Upper lobe of left lung (tissue), 6 donors: ENCODE measurements around the gene ATP6V1B1. TPM values are rescaled to one million over a fixed set of nuclear protein-coding genes. Genes with fewer than 3 reads are reported as not detected.

Experiments used
- ATAC-seq, 2 donors: fragments of 200-7000 bp; cut with Tn5 transposase; one replicate each; pipeline ENCODE4 v1.9.1; 2022; ENCODE audit warnings: mild to moderate bottlenecking in 2 of 2, moderate library complexity in 2 of 2; ENCODE audit not compliant: low FRiP score in 2 of 2
- DNase-seq, 2 donors: peaks; one replicate each; pipeline ENCODE4 v3.0.0-alpha.2; 2019 to 2020
- H3K27ac ChIP-seq, 4 donors: fragments of 200-600 bp; sonication (generic); one replicate each; pipeline ENCODE4 v1.5.1; 2016 to 2019
- H3K27me3 ChIP-seq, 4 donors: fragments of 200-600 bp; sonication (generic); one replicate each; pipeline ENCODE4 v1.5.1; 2017 to 2019
- H3K36me3 ChIP-seq, 4 donors: fragments of 200-600 bp; sonication (generic); one replicate each; pipeline ENCODE4 v1.5.1; 2016 to 2019
- H3K4me1 ChIP-seq, 4 donors: fragments of 200-600 bp; sonication (generic); one replicate each; pipeline ENCODE4 v1.5.1; 2018 to 2019
- H3K4me3 ChIP-seq, 4 donors: fragments of 200-600 bp; sonication (generic); one replicate each; pipeline ENCODE4 v1.5.1; 2017 to 2019; ENCODE audit warnings: mild to moderate bottlenecking in 2 of 4, moderate library complexity in 1 of 4
- H3K9me3 ChIP-seq, 4 donors: fragments of 200-600 bp; sonication (generic); one replicate each; pipeline ENCODE4 v1.5.1; 2018 to 2019
- CTCF ChIP-seq, 6 experiments: fragments of 450-650 bp in 4 of 6; fragments of 200-600 bp in 2 of 6; sonication (generic) in 2 of 6; IDR thresholded peaks; one replicate each; pipeline ENCODE4 v1.5.1; 2016 to 2019; ENCODE audit warnings: antibody characterized with exemption in 6 of 6
- EP300 ChIP-seq, 4 donors: sonication (generic); formaldehyde crosslinking; IDR thresholded peaks; one replicate each; pipeline ENCODE4 v1.5.1; 2017; ENCODE audit warnings: antibody characterized with exemption in 4 of 4, control low read depth in 2 of 4
- POLR2A ChIP-seq, 4 donors: fragments of 450-650 bp; IDR thresholded peaks; one replicate each; pipeline ENCODE4 v1.5.1; 2016 to 2017; ENCODE audit warnings: antibody characterized with exemption in 4 of 4, mild to moderate bottlenecking in 2 of 4
- POLR2AphosphoS5 ChIP-seq, 2 donors: sonication (generic); formaldehyde crosslinking; IDR thresholded peaks; one replicate each; pipeline ENCODE4 v1.5.1; 2017; ENCODE audit warnings: antibody characterized with exemption in 2 of 2
- WGBS, 2 donors: methylation state at CpG; one replicate each; pipeline ENCODE4 v1.1.5; 2017 to 2018; 5-methylcytosine and 5-hydroxymethylcytosine counted together
- total RNA-seq, 6 donors: library from RNA; depleted of rRNA in 4 of 6; stranded (reverse); fragments of >200 nt in 4 of 6; gene quantifications; one replicate each; pipeline versions ENCODE4 v1.1.0 to v1.2.1, GENCODE V29; 2016 to 2021
- donor health status: DM: no; HTN: no; CAD: no; lungs with moderate emphysema.
- donor health status: DM: no; HTN: yes; CAD: no; lungs with severe emphysema.

ATP6V1B1 gene
- total RNA-seq, 6 donors from 2014 or later = 1.6 to 23.0 (median 3.2) TPM; not detected in 1

GRCh38 chr2:70927641-70928040, 8.1 kb upstream of the ATP6V1B1 start:
- no peak for ATAC-seq
- TF ChIP-seq CTCF (IDR thresholded peaks at IDR 0.05) (no peak), POLR2A (IDR thresholded peaks at IDR 0.05) (no peak), EP300 (IDR thresholded peaks at IDR 0.05) (no peak), POLR2AphosphoS5 (IDR thresholded peaks at IDR 0.05) (no peak)
- no peak overlapping the region for H3K27ac ChIP-seq
- H3K9me3 ChIP-seq = no peaks in the 10 kb centered on the region
- H3K4me3 ChIP-seq = no peak overlapping the region
- 81 to 84% methylated on average over 9 of the region's 9 CpGs for WGBS, 2 donors
- DNase-seq = peak in 1 of 2 donors; percentile 46
- H3K4me1 ChIP-seq = no peaks in the 10 kb centered on the region
- no peaks in the 10 kb centered on the region for H3K36me3 ChIP-seq
- no peaks in the 10 kb centered on the region for H3K27me3 ChIP-seq

GRCh38 chr2:70928366-70928765, 7.3 kb upstream of the ATP6V1B1 start:
- H3K4me1 ChIP-seq = no peaks in the 10 kb centered on the region
- TF ChIP-seq CTCF (IDR thresholded peaks at IDR 0.05) (no peak), EP300 (IDR thresholded peaks at IDR 0.05) (no peak), POLR2AphosphoS5 (IDR thresholded peaks at IDR 0.05) (no peak), POLR2A (IDR thresholded peaks at IDR 0.05) (no peak)
- 81 to 89% methylated on average over 5 of the region's 5 CpGs for WGBS, 2 donors
- no peaks in the 10 kb centered on the region for H3K9me3 ChIP-seq
- ATAC-seq (no peak), DNase-seq (no peak)
- H3K27ac ChIP-seq = no peak overlapping the region
- no peaks in the 10 kb centered on the region for H3K27me3 ChIP-seq
- H3K36me3 ChIP-seq = no peaks in the 10 kb centered on the region
- no peak overlapping the region for H3K4me3 ChIP-seq

DNA sequence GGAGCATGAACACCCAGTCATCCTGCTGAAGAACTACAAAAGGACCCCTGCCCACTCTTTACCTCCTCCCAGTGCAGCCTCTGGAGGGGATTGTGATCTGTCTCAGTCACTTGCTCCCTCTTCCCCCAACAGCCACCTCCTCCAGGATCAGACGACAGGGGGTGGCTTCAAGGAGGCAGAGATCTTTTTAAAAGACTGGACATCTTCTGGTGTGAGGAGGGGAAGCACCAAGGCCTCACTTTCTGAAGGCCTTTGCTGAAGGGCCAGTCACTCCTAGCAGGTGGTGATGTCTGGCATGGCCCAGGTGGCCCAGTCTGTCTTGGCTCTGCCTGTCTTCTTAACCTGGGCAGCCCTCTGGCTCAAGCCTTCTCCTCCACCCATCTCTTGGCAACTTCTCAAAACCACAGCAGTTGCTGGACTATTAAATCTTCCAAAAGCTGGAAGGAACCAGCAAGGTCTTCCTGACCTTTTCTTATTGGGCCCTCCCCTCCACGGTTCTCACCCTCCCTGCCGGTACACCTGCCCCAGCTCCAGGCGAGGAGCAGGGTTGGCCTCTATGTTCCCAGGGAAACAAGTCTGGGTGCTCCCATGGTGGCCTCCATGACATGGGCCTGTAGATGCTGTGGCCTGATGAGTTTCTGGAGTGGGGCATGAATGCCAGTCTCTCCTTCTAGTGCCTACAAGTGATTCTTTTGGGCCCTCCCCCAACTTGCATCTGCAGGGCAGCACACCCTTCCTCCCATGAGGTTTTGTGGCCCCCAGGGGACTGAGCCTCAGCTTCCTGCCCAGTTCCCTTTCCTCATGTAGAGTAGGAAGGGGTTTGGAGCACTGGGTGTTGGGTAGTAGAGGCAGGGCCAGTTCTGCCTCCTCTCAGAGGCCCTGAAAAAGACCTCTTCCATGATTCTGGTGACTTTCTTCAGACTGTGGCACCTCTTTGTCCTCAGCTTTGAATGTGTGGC, 5.0 kb upstream of the ATP6V1B1 start:
- no peaks in the 10 kb centered on the region for H3K36me3 ChIP-seq
- 83 to 85% methylated on average over 4 of the region's 4 CpGs for WGBS, 2 donors
- no peak overlapping the region for H3K27ac ChIP-seq
- H3K4me1 ChIP-seq = peaks cover 0 to 3% (median 2%) of the 10 kb centered on the region in 4 donors
- no peak for ATAC-seq
- no peaks in the 10 kb centered on the region for H3K27me3 ChIP-seq
- H3K9me3 ChIP-seq = no peaks in the 10 kb centered on the region
- H3K4me3 ChIP-seq = no peak overlapping the region
- no peak for DNase-seq
- TF ChIP-seq CTCF (IDR thresholded peaks at IDR 0.05) (no peak), EP300 (IDR thresholded peaks at IDR 0.05) (no peak), POLR2A (IDR thresholded peaks at IDR 0.05) (no peak), POLR2AphosphoS5 (IDR thresholded peaks at IDR 0.05) (no peak)

DNA sequence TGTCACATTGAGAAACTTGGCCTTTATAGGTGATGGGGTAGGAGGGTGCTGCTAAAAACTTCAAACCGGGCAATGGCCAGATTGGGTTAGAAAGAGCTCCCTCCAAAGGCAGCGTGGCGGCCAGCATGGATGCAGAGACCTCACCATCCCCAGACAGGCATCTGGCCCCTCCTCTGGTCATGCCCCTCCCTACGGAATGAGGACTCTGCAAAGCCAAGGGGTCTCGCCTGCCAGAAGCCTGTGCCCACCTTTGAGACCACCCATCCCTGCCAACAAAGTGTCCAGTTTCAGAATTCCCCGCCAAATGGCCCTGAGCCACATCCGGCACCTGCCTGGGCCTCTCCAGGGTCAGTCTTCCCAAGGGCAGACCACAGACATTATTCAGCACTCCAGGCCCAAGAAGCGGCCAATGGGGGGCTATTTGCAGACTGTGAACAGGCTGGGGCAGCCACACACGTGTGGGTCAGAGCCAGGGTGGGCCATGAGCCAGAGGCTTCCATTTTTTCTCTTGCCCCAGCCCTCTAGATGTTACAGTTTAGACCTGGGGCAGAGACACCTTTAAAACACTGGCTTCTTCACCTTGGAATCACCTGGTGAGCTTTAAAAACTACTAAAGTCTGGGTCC, 4.2 kb upstream of the ATP6V1B1 start:
- Histone ChIP-seq H3K36me3 (no peaks in the 10 kb centered on the region), H3K4me1 (peaks cover 0 to 11% (median 5%) of the 10 kb centered on the region in 4 donors), H3K4me3 (no peak overlapping the region), H3K27me3 (no peaks in the 10 kb centered on the region), H3K9me3 (no peaks in the 10 kb centered on the region), H3K27ac (no peak overlapping the region)
- DNase-seq = no peak
- ATAC-seq = no peak
- no peak for TF ChIP-seq POLR2A (IDR thresholded peaks at IDR 0.05)
- no peak for TF ChIP-seq CTCF (IDR thresholded peaks at IDR 0.05)
- no peak for TF ChIP-seq POLR2AphosphoS5 (IDR thresholded peaks at IDR 0.05)
- TF ChIP-seq EP300 (IDR thresholded peaks at IDR 0.05) = no peak
- 71% methylated on average over 9 of the region's 9 CpGs; no CpG with 5 or more reads in 1 of the 2 donors for WGBS, 2 donors
